Measurements from ENCODE around the gene LRRTM2.
"Not testable (repeated sequence)": the region's sequence is repeated elsewhere in the genome, so short reads cannot be mapped to it uniquely, and the experiment has no call there.

Gene LRRTM2

DNA sequence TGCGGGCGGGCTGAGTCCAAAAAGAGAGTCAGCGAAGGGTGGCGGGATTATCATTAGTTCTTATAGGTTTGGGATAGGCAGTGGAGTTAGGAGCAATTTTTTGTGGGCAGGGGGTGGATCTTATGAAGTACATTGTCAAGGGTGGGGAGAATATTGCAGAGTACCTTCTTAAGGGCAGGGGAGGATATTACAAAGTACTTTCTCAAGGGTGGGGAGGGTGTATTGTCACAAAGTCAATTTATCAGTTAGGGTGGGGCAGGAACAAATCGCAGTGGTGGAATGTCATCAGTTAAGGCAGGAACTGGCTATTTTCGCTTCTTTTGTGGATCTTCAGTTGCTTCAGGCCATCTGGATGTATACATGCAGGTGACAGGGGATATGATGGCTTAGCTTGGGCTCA, 40.3 kb downstream of the LRRTM2 start:
- not testable (repeated sequence) for DNase-seq

DNA sequence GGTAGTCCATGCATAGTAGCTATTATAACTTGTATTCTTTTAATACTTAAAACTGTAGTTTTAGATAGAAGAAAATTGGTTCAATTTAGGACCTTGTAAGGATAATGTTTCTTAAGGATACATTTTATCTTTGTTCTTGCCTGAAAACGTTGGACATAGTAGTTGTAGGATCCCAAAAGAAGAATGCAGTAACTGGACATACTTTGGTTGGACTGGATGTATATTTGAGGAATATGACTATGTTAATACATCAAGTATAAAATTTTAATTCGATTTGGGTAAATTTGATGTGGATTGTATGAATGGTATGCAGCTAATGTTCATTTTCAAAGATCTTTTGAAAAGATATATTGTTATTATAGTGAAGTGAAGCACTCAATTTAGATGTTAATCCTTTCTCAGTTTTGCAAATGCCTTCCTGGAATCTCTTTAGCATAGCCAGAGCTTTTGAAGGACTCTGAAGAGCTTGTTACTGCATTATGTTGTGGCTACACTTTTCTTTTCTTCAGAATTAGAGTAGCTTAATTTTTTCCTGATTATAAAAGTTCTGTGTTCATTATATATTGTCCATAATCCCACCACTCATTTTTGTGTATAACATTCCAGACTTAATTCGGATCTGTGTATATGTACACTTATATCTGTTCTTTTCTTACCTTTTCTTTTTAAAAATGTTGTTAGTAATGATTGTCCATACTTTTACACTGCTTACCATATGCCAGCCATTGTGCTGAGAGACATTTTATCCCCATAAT, 41.2 kb downstream of the LRRTM2 start:
- no peak for DNase-seq

DNA sequence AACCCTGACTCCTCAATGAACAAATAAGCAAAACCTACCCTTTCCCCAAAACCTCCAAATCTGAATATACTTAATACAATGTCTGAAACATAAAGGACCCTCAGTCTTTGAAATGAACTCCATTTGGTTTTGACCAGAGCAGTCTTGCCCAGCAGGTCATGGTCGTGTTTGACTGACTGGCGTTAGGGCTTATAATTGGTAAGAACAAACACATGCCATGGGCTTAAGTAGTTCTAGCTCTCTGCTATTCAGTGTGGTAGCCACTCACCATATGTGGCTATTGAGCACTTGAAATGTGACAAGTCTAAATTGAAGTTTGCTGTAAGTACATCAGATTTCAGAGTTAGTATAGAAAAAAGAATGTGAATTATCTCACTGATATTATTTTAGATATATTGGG, 42.1 kb downstream of the LRRTM2 start:
- DNase-seq, result no peak

DNA sequence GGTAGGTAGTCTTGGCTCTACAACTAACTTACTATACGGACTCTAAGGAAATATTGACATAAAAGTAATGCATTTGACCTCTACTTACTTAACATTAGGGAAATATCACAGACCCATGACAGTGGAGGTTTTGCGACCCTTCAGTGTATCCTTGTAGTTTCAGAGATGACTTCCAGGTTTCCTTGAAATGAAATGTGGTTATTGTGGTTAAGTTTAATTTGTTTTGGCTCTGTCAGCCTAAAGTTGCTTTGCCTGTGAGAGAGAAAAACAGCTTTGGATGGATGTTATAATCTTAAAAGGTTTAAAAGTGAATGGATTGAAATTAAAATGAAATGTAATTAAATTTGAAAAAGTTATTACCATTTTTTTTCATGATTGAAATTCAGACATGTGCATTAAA, 42.9 kb downstream of the LRRTM2 start:
- DNase-seq, result no peak

DNA sequence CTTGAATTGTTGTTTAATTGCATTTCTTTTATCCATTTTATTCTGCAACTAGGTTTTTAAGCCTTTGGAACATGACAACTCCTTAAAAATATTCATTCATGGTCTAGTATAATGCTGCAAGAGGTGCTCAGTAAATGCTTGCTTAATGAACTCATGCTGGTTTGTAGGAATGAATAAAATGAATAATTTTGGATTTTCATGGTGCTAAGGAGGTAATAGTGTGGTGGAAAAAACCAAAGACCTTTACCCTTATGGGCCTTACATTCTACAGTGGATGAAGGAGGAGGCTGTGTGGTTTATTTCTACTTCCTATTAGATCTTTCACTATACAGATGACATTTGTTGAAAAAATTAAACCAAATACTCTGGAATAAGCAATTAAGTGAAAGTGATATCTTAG, 43.4 kb downstream of the LRRTM2 start:
- no peak for DNase-seq

- DNase-seq, result no peak
These were observed 45.8 kb downstream of the LRRTM2 start for GRCh38 chr5:138829341-138829740.

DNA sequence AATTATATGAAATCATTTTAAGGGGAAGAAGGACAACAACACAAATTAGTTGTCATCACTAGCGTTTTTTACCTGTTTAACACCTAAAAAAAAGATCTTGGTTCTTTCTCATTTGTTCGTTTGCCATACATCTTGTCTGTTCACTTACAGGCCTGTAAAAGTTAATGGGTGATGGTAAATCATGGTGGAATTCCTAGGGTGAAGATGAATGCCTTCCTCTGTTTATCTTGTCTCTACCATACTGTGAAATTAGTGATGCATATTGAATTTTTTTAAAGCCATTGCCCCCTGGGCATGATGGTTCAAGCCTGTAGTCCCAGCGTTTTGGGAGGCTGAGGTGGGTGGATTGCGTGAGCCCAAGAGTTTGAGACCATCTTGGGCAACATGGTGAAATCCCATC, 46.6 kb downstream of the LRRTM2 start:
- DNase-seq, result no peak

- DNase-seq, result peak in 1 of 6 experiments; percentile 2
These were observed 49.9 kb downstream of the LRRTM2 start for GRCh38 chr5:138824924-138825863.

- no peak for DNase-seq
These were observed 50.6 kb downstream of the LRRTM2 start for GRCh38 chr5:138824516-138824915.

DNA sequence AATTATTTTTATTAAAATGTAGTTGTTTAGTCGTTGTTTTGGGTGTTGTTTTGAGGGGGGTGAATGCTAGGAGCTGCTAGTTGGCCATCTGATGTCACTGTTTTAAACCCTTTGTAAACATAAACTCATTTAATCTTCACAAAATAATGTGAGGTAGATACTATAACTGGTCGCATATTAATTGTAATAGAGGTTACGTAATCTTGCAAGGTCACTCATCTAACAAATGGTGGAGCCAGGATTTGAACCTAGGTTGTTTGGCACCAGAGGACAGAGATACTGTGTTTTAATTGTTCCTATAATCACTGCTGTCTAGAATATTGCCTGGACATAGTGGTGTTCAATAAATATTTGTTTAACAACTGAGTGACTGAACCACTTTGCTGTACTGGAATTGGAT, 54.4 kb downstream of the LRRTM2 start:
- no peak for DNase-seq

DNA sequence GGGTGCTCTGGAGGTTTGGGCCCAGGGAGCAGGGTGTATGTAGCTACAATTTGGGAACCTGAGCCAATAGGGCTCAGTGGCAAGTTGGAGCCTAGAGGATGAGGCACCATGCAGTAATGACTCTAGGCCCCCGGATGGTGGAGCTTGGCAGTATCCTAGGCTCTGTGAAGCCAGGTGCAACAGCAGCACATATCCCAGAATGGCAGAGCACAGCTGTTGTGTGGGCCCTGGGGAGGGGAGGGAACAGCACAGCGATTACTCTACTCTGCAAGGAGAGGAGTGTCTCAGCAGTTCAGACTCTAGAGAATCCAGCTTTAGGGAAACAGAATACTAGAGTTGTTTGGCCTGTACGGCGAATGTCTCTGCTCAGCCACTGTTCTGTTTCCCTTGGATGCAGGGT, 56.1 kb downstream of the LRRTM2 start:
- DNase-seq, result no peak
